Loucy (cell line): Measurements from ENCODE around the gene AHR.
"Not testable (repeated sequence)": the region's sequence is repeated elsewhere in the genome, so short reads cannot be mapped to it uniquely, and the experiment has no call there.

Experiments
- H2AFZ ChIP-seq: fragments of 200-600 bp; sonication (generic); 2 replicates; pipeline ENCODE4 v1.6.0; 2016; ENCODE audit warnings: antibody characterized with exemption, mild to moderate bottlenecking, low read length, moderate library complexity
- H3F3A ChIP-seq: fragments of 200-600 bp; 2 replicates; pipeline ENCODE4 v1.6.0; 2016; ENCODE audit warnings: antibody characterized with exemption, low read depth, mild to moderate bottlenecking
- H3K27me3 ChIP-seq: fragments of 200-600 bp; sonication (generic); 2 replicates; pipeline ENCODE4 v1.6.1; 2014; ENCODE audit warnings: low read length, mild to moderate bottlenecking; ENCODE audit not compliant: insufficient read depth, poor library complexity, severe bottlenecking
- H3K36me3 ChIP-seq: fragments of 200-600 bp; sonication (generic); 2 replicates; pipeline ENCODE4 v1.6.1; 2016; ENCODE audit warnings: low read length; ENCODE audit not compliant: insufficient read depth
- H3K4me1 ChIP-seq: fragments of 200-600 bp; sonication (generic); 2 replicates; pipeline ENCODE4 v1.5.1; 2014; ENCODE audit warnings: low read length, mild to moderate bottlenecking; ENCODE audit not compliant: insufficient read depth, poor library complexity, severe bottlenecking
- H3K4me2 ChIP-seq: fragments of 200-600 bp; sonication (generic); 2 replicates; pipeline ENCODE4 v1.6.0; 2014; ENCODE audit warnings: antibody characterized with exemption, low read length, low read depth, mild to moderate bottlenecking; ENCODE audit not compliant: poor library complexity, severe bottlenecking
- H3K4me3 ChIP-seq: fragments of 200-600 bp; sonication (generic); 2 replicates; pipeline ENCODE4 v1.5.1; 2014; ENCODE audit warnings: low read length, mild to moderate bottlenecking, mixed read lengths; ENCODE audit not compliant: poor library complexity, severe bottlenecking
- H3K79me2 ChIP-seq: fragments of 200-600 bp; sonication (generic); 2 replicates; pipeline ENCODE4 v1.6.1; 2014; ENCODE audit warnings: low read length; ENCODE audit not compliant: insufficient read depth
- H3K9ac ChIP-seq: fragments of 200-600 bp; sonication (generic); 2 replicates; pipeline ENCODE4 v1.6.0; 2014; ENCODE audit warnings: mild to moderate bottlenecking, low read depth, low read length, moderate library complexity; ENCODE audit not compliant: poor library complexity, severe bottlenecking
- H3K9me2 ChIP-seq: fragments of 200-600 bp; sonication (generic); replicated peaks from 2 replicates; pipeline ENCODE4 v1.6.1; 2016; ENCODE audit warnings: low read depth, low read length, mixed read lengths
- H3K9me3 ChIP-seq: fragments of 200-600 bp; sonication (generic); 2 replicates; pipeline ENCODE4 v1.6.1; 2014; ENCODE audit warnings: mild to moderate bottlenecking, antibody characterized with exemption, low read length, low read depth; ENCODE audit not compliant: insufficient read depth
- H4K20me1 ChIP-seq: fragments of 200-600 bp; sonication (generic); 2 replicates; pipeline ENCODE4 v1.6.0; 2014; ENCODE audit warnings: antibody characterized with exemption, low read length, mild to moderate bottlenecking; ENCODE audit not compliant: insufficient read depth, poor library complexity, severe bottlenecking
- EZH2phosphoT487 ChIP-seq: fragments of 200-600 bp; IDR thresholded peaks from 2 replicates; pipeline ENCODE4 v1.6.1; 2018; ENCODE audit warnings: antibody characterized with exemption, mild to moderate bottlenecking, moderate library complexity, borderline replicate concordance
- TF ChIP-seq, protein P1 (sequence below): fragments of 200-600 bp; sonication (generic); conservative IDR thresholded peaks from 2 replicates; pipeline ENCODE4 v1.5.1; 2014; ENCODE audit warnings: mild to moderate bottlenecking, antibody characterized with exemption, low read length

Gene AHR

DNA sequence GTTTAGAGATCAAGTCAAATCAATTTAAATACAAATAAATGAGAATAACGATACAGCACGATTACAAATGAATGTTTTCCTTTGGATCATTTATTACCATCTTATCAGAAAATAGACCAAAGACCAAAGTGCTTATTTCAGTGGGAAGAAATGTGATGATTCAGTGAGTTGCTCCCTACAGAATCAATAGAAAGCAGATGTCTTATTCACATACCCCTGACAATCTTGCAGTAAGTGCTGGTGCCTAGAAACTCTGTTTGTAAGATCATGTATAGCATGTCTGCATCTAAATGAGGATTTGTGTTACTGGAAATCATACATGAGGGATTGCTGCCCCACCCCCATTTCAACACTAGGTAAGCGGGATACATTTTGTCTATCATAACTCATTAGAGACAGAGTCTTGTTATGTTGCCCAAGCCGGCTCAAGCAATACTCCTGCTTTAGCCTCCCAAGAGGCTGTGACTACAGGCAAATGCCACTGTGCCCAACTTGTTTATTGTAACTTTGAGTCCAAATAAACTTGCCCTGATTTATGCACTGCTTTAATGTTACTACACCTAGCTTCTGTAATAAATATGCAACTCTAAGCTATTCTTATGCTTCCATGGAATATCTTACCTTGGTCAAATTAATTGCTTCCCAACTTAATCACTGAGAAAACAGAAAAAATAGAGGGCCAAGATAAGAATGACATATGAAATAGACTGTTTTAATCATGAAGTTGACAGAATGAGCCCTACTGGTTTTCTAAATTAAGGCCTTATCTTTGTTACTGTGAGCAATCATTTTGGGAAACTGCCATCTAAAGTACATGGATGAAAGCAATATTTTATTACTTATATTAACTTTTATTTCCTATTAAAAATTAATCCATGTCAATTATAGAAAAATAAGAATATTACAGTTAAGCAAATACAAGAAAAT, 82.5 kb downstream of the AHR start:
- Histone ChIP-seq H3K4me2 (no peak overlapping the region), H3K4me1 (no peaks in the 10 kb centered on the region), H4K20me1 (no peaks in the 10 kb centered on the region), H2AFZ (no peak overlapping the region), H3K79me2 (no peaks in the 10 kb centered on the region), H3K9me3 (no peaks in the 10 kb centered on the region), H3K9ac (no peak overlapping the region), H3K4me3 (no peak overlapping the region), H3F3A (no peaks in the 10 kb centered on the region), H3K27me3 (no peaks in the 10 kb centered on the region), H3K36me3 (no peaks in the 10 kb centered on the region), H3K9me2 (no peaks in the 10 kb centered on the region)
- no peak for TF ChIP-seq EZH2phosphoT487
- TF ChIP-seq, protein P1, sequence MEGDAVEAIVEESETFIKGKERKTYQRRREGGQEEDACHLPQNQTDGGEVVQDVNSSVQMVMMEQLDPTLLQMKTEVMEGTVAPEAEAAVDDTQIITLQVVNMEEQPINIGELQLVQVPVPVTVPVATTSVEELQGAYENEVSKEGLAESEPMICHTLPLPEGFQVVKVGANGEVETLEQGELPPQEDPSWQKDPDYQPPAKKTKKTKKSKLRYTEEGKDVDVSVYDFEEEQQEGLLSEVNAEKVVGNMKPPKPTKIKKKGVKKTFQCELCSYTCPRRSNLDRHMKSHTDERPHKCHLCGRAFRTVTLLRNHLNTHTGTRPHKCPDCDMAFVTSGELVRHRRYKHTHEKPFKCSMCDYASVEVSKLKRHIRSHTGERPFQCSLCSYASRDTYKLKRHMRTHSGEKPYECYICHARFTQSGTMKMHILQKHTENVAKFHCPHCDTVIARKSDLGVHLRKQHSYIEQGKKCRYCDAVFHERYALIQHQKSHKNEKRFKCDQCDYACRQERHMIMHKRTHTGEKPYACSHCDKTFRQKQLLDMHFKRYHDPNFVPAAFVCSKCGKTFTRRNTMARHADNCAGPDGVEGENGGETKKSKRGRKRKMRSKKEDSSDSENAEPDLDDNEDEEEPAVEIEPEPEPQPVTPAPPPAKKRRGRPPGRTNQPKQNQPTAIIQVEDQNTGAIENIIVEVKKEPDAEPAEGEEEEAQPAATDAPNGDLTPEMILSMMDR = no peak

DNA sequence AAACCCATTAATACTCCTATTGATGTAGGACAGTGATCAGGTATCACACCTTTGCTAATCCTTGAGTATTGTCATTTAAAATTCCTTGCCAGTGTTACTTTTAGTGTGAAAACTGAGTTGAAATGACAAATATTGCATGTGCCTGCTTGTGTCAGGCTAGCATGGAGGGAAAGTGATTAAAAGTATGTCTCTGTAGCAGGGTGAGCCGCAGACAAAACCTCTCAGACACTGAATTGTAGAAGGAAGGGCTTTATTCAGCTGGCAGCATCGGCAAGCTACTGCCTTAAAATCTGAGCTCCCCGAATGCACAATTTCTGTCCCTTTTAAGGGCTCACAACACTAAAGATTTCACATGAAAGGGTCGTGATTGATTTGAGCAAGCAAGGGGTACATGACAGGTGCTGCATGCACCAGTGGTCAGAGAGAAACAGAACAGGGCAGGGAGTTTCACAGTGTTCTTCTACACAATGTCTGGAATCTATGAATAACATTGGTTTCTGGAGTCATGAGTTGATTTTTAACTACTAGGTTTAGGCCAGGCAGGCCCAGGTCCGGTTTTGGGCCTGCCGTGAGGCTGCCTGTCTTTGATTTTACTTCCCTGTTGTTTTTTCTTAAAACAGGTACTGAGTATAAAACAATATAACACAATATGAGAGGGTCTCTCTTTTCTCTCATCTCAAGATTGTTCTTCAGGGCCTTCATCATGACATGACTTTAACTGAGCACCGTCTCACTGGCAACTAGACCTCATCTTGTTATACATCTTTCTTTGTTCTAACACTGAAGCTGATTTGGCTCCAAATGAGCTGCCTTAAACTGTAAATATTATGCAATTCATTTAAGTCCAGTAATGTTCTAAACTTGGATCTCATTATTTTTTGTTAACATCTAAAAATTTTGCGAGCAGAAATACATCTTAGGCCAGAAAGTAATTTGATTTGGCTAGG, 84.2 kb downstream of the AHR start:
- not testable (repeated sequence) for H3K9me2 ChIP-seq, H3K9ac ChIP-seq, H3K79me2 ChIP-seq, H3K4me1 ChIP-seq, H4K20me1 ChIP-seq, H3K27me3 ChIP-seq, H3K4me2 ChIP-seq, H3K4me3 ChIP-seq, H3K36me3 ChIP-seq, H2AFZ ChIP-seq, H3K9me3 ChIP-seq, H3F3A ChIP-seq

DNA sequence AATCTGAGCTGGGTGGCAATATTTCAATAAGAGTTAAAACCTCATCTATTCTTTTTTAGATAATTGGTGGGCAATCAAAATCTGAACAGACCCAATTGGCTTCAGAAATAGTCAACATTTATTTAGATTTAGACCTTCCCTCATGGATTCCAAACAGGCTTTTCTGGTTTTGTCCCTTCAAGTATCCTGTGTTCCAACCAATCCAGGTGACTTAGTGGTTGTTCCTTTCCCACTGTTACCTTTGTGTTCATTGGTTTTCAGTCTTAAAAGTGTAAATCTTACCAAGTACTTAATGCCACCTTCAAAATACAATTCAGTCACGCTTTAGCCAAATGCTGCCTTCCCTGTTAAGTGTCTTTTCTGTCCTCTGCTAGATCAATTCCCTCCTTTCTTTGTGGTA, 85.9 kb downstream of the AHR start:
- Histone ChIP-seq H3K9me2 (no peaks in the 10 kb centered on the region), H4K20me1 (no peaks in the 10 kb centered on the region), H3K9me3 (no peaks in the 10 kb centered on the region), H3F3A (no peaks in the 10 kb centered on the region), H3K4me2 (no peak overlapping the region), H2AFZ (no peak overlapping the region), H3K79me2 (no peaks in the 10 kb centered on the region), H3K27me3 (no peaks in the 10 kb centered on the region), H3K4me3 (no peak overlapping the region), H3K4me1 (no peaks in the 10 kb centered on the region), H3K36me3 (no peaks in the 10 kb centered on the region), H3K9ac (no peak overlapping the region)
- no peak for TF ChIP-seq EZH2phosphoT487
- TF ChIP-seq, protein P1 = no peak
